Body of pancreas (tissue), 4 donors: Measurements from ENCODE around the gene TBC1D10B. TPM values are rescaled to one million over a fixed set of nuclear protein-coding genes. Genes with fewer than 3 reads are reported as not detected.

ENCODE experiments used
- ATAC-seq: fragments of 150-250 bp; one replicate; pipeline ENCODE4 v1.9.1; 2016
- DNase-seq, 4 donors: peaks; one replicate each; pipeline ENCODE4 v3.0.0-alpha.2; 2019
- H3K27ac ChIP-seq, 4 donors: fragments of 200-600 bp; sonication (generic); 1 replicate in 3 of 4; 2 replicates in 1 of 4; pipeline versions ENCODE4 v1.5.1 to v1.6.1; 2016 to 2019; ENCODE audit warnings: mild to moderate bottlenecking in 1 of 4, mixed read lengths in 1 of 4, moderate library complexity in 1 of 4
- H3K27me3 ChIP-seq, 2 donors: fragments of 200-600 bp; sonication (generic); one replicate each; pipeline ENCODE4 v1.6.0; 2016; ENCODE audit warnings: mild to moderate bottlenecking in 1 of 2
- H3K36me3 ChIP-seq, 2 donors: fragments of 200-600 bp; sonication (generic); replicated peaks in 1 of 2; 2 replicates each; pipeline ENCODE4 v1.5.1; 2016; ENCODE audit warnings: low read depth in 2 of 2; ENCODE audit not compliant: insufficient read depth in 1 of 2
- H3K4me1 ChIP-seq: fragments of 200-600 bp; sonication (generic); one replicate; pipeline ENCODE4 v1.6.0; 2016
- H3K4me3 ChIP-seq, 2 donors: fragments of 200-600 bp; sonication (generic); 1 replicate in 1 of 2; 2 replicates in 1 of 2; pipeline ENCODE4 v1.5.1; 2016 to 2019
- H3K9me3 ChIP-seq, 3 donors: fragments of 200-600 bp; sonication (generic); 1 replicate in 2 of 3; 2 replicates in 1 of 3; pipeline ENCODE4 v1.5.1; 2016
- POLR2A ChIP-seq, 3 donors: fragments of 450-650 bp; IDR thresholded peaks; one replicate each; pipeline ENCODE4 v1.6.1; 2016; ENCODE audit warnings: antibody characterized with exemption in 3 of 3, mild to moderate bottlenecking in 2 of 3
- WGBS, 2 donors: methylation state at CpG; one replicate each; pipeline ENCODE4 v1.1.5; 2017; 5-methylcytosine and 5-hydroxymethylcytosine counted together
- intact Hi-C: fragments of 100-400 bp; cut with DNase I; formaldehyde crosslinking; loops from one replicate; pipeline ENCODE4 v1.15.1; 2023
- total RNA-seq, 2 donors: library from RNA; depleted of rRNA; stranded (reverse); fragments of >200 nt; gene quantifications; one replicate each; pipeline ENCODE4 v1.1.0, GENCODE V29; 2016
- TF ChIP-seq, protein P1 (sequence below), 7 experiments: fragments of 450-650 bp in 4 of 7; fragments of 200-600 bp in 3 of 7; sonication (generic) in 3 of 7; IDR thresholded peaks; one replicate each; pipeline ENCODE4 v1.5.1; 2016 to 2019; ENCODE audit warnings: antibody characterized with exemption in 7 of 7

TBC1D10B gene
- total RNA-seq, 2 donors from 2014 or later = 17.9 to 22.1 TPM

DNA sequence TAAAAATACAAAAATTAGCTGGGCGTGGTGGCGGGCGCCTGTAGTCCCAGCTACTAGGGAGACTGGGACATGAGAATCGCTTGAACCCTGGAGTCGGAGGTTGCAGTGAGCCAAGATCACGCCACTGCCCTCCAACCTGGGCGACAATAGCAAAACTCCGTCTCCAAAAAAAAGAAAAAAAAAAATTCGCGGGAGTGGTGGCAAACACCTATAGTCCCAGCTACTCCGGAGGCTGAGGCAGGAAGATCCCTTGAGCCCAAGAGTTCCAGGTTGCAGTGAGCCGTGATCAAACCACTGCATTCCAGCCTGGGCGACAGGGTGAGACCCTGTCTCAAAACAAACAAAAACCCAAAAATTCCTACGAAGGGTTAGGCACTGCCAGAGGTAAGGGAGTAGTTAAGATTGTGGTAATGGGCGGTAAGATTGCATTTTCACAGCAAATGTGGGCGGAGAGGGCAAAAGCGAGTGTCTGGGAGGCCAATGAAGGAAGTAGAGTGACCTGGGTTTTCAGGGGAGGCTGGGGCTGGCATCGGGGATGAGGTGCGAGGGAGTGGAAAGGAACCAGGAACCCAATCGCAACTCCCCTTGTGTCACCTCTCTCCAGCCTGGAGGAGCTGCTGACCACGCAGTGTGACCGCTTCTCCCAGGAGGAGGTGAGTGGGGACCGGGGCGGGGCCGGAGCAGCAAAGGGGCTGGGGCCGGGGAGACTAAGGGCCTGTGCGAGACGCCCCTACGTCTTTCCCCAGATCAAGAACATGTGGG, 6.9 kb upstream of the TBC1D10B start:
- Histone ChIP-seq H3K9me3 (no peaks in the 10 kb centered on the region), H3K4me1 (peaks cover 35% of the 10 kb centered on the region), H3K27ac (peak overlapping the region; percentile 90 to 100 (median 96)), H3K4me3 (no peak overlapping the region), H3K36me3 (no peaks in the 10 kb centered on the region), H3K27me3 (no peaks in the 10 kb centered on the region)
- intact Hi-C loops = no loop called here
- TF ChIP-seq POLR2A (IDR thresholded peaks at IDR 0.05) = no peak
- TF ChIP-seq, protein P1, sequence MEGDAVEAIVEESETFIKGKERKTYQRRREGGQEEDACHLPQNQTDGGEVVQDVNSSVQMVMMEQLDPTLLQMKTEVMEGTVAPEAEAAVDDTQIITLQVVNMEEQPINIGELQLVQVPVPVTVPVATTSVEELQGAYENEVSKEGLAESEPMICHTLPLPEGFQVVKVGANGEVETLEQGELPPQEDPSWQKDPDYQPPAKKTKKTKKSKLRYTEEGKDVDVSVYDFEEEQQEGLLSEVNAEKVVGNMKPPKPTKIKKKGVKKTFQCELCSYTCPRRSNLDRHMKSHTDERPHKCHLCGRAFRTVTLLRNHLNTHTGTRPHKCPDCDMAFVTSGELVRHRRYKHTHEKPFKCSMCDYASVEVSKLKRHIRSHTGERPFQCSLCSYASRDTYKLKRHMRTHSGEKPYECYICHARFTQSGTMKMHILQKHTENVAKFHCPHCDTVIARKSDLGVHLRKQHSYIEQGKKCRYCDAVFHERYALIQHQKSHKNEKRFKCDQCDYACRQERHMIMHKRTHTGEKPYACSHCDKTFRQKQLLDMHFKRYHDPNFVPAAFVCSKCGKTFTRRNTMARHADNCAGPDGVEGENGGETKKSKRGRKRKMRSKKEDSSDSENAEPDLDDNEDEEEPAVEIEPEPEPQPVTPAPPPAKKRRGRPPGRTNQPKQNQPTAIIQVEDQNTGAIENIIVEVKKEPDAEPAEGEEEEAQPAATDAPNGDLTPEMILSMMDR (IDR thresholded peaks at IDR 0.05) = no peak
- WGBS, 2 donors = 49 to 71% methylated on average over 23 to 29 of the region's 29 CpGs
- DNase-seq (no peak), ATAC-seq (no peak)

DNA sequence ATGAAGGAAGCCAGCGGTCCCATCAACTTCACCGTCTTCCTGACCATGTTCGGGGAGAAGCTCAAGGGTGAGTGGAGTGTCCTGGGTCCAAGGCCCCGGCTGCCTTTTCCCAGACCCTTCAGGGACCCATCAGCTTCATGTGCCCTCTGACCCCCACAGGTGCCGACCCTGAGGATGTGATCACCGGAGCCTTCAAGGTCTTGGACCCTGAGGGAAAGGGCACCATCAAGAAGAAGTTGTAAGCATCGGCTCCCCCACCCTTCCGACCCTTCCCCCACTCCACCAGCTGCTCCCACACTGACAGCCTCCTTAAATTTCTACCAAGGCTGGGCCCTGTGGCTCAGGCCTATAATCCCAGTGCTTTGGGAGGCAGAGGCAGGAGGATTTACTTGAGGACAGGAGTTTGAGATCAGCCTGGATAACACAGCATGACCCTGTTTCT, 6.2 kb upstream of the TBC1D10B start:
- Histone ChIP-seq H3K27me3 (no peaks in the 10 kb centered on the region), H3K36me3 (no peaks in the 10 kb centered on the region), H3K4me3 (no peak overlapping the region), H3K4me1 (peaks cover 42% of the 10 kb centered on the region), H3K27ac (peak overlapping the region in 3 of 4 donors; percentile 96 to 100 (median 97)), H3K9me3 (no peaks in the 10 kb centered on the region)
- no peak for DNase-seq
- TF ChIP-seq, protein P1 (IDR thresholded peaks at IDR 0.05) = no peak
- no peak for TF ChIP-seq POLR2A (IDR thresholded peaks at IDR 0.05)
- 92% methylated on average over 2 to 8 of the region's 8 CpGs for WGBS, 2 donors
- no peak for ATAC-seq
- intact Hi-C loops = no loop called here

DNA sequence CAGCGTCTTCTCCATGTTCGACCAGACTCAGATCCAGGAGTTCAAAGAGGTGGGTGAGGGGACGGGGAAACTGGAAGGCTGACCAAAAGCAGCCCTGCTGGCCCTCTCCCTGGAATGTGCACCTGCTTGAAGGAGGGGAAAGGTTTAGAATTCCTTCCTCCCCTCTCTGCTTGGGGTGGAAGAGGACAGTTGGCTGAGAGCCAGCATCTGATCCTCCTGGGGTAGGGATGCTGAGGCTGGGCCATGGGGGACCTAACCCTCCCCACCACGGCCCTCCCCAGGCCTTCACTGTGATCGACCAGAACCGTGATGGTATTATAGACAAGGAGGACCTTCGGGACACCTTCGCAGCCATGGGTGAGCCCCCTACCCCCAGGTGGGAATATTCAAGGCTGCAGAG, 5.6 kb upstream of the TBC1D10B start:
- no peak for TF ChIP-seq POLR2A (IDR thresholded peaks at IDR 0.05)
- TF ChIP-seq, protein P1 (IDR thresholded peaks at IDR 0.05) = no peak
- ATAC-seq (no peak), DNase-seq (no peak)
- Histone ChIP-seq H3K27ac (no peak overlapping the region), H3K27me3 (no peaks in the 10 kb centered on the region), H3K4me1 (peaks cover 48% of the 10 kb centered on the region), H3K4me3 (no peak overlapping the region), H3K9me3 (no peaks in the 10 kb centered on the region), H3K36me3 (no peaks in the 10 kb centered on the region)
- intact Hi-C loops = no loop called here
- WGBS, 2 donors = 78 to 86% methylated on average over 6 to 8 of the region's 8 CpGs

- intact Hi-C loops = no loop called here
These were observed 4.2 kb upstream of the TBC1D10B start, which contains the start of gene MYL11 for GRCh38 chr16:30374538-30374937. Gene MYL11 (plus strand): TSS chr16:30374802. CDS start chr16:30374858, 56 bp downstream.

More at GRCh38 chr16:30374538-30374937, 4.2 kb upstream of the TBC1D10B start, which contains the start of gene MYL11:
- H3K4me3 ChIP-seq = no peak within 1 kb of the TSS
- no peaks in the 10 kb centered on the region for H3K27me3 ChIP-seq
- ATAC-seq = no peak
- H3K9me3 ChIP-seq = no peaks in the 10 kb centered on the region
- no peak for DNase-seq
- H3K36me3 ChIP-seq = no peaks in the 10 kb centered on the region
- peaks cover 49% of the 10 kb centered on the region for H3K4me1 ChIP-seq
- 98 to 100% methylated on average over 5 to 6 of the region's 6 CpGs for WGBS, 2 donors
- H3K27ac ChIP-seq = peak within 1 kb of the TSS; percentile 23 to 89 (median 84)
- TF ChIP-seq, protein P1 (IDR thresholded peaks at IDR 0.05) = no peak
- TF ChIP-seq POLR2A (IDR thresholded peaks at IDR 0.05) = no peak
